Measurements from ENCODE around the gene NAGA.
"Not testable (repeated sequence)": the region's sequence is repeated elsewhere in the genome, so short reads cannot be mapped to it uniquely, and the experiment has no call there.

NAGA gene

DNA sequence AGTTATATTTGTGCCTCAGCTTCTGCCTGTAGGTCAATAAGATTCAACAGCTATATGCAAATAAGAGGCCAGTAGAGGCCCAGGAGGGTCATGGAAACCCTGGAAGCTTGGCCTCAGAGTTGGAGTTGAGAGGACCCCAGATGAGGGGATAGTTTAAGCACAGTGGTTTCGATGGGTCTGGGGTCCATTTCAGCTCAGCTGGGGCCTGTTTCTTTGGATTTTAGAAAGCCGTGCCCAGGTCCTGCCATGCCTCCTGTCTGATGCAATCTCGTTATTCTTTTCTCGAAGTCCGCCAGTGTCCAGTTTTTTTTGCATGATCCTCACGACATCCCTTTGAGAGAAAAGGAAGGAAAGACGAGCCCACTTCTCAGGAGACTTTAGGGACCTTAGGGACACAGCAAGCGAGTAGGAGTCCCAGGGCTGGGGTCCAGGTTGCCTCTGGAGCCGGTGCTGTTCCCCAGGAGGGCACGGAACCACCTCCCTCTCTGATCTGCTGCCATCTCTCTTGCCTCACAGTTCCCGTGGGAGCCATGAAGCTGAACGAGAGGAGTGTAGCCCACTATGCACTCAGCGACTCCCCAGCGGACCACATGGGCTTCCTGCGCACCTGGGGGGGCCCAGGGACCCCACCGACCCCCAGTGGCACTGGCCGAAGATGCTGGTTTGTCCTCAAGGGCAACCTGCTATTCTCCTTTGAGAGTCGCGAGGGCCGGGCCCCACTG, 6.3 kb upstream of the NAGA start:
- in situ Hi-C loops (cut with MboI; ENCODE audit: low sequenced_read_pairs), result no loop called here

DNA sequence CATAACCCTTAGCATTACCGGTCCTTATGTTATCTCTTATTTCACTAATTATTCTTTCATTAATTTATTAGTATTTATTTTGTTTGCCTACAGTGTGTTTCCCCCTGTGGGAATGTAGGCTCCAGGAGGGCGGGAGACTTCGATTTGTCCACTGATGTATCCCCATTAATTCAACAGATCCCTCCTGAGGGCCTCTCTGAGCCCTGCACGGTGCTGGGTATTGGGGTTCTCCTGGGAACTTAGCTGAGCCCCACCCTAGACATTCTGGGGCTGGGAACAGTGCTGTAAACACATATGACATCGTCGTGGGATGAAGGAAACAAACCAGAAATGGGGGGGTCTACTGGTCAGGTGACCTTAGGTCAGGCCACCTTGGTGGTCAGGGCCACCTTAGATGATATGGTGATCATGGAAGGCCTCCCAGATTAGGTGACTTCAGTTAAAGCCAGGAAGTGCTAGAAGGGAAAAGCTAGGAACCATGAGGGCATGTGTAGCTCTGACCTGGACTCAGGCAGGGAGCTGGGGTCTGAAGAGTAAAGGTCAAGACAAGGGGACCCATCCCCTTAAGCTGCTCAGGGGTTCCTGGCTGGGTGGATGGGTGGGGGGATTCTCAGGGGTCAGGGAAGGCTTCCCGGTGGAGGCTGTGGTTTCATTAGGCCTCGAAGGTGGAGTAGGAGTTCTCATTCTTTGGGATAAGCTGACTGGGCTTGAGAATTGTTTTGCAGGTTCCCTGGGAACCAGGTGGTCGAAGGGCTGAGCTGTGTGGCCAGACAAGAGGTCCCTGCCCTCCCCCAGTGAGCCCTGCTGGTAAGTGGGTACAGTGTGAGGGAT, 4.4 kb upstream of the NAGA start:
- in situ Hi-C loops (cut with MboI; ENCODE audit: low sequenced_read_pairs), result no loop called here

DNA sequence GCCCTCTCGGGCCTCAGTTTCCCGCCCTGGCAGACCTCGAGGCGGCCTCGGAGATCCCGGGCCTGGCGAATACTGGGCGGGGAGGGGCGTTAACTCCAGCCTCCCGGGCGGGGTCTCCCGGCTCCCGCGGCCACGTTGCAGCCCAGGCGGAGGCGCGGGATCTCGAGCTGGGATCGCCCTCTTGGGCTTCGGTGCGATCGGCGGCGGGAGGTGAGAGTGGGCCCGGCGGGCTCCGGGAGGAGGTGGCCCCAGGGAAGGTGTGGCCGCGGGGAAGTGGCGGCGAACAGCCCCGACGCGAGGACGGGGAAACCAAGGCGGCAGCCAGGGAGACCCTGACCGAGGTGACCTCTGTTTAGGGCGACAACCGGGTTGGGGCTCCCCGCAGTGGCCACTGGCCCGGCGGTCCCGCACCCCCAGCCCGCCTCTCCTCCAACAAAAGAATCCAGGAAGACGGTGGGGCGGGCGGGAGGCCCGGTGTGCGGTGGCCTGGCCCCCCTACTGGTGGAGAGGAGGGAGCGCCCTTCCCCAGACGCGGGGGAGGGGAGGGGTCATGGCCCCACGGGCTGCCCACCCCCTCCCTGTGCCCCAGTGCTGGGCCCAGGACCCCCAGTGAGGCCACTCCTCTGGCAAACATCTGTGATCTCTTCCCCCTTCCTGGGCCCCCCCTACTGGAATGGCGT, 3.7 kb upstream of the NAGA start, which contains the start of gene PHETA2:
Gene PHETA2 (plus strand): TSS at position 117 of the 680 bp plus-strand sequence. CDS start 3,046 bp downstream, outside the sequence.
- in situ Hi-C loops (cut with MboI; ENCODE audit: low sequenced_read_pairs), result no loop called here

DNA sequence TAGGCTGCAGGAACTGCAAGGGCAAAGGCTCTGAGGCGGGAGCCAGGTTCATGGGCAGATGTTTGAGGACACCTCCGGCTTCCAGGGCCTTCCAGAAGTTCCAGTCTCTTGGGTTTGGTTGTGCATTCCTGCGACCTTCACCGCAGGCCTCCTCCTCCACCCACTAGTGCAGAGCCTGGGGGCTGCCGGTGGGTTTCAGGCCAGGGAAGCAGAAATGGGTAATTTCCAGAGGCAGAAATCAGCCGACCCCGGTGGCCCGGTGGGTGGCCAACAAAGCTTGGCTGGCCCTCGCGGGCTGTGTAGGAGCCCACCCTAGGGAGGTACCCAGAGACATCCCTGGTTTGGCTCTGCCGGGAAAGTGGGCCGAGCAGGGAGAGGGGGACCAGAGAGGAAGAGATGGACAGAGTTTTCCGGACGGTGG, 3.0 kb upstream of the NAGA start:
- in situ Hi-C loops (cut with MboI; ENCODE audit: low sequenced_read_pairs), result no loop called here

DNA sequence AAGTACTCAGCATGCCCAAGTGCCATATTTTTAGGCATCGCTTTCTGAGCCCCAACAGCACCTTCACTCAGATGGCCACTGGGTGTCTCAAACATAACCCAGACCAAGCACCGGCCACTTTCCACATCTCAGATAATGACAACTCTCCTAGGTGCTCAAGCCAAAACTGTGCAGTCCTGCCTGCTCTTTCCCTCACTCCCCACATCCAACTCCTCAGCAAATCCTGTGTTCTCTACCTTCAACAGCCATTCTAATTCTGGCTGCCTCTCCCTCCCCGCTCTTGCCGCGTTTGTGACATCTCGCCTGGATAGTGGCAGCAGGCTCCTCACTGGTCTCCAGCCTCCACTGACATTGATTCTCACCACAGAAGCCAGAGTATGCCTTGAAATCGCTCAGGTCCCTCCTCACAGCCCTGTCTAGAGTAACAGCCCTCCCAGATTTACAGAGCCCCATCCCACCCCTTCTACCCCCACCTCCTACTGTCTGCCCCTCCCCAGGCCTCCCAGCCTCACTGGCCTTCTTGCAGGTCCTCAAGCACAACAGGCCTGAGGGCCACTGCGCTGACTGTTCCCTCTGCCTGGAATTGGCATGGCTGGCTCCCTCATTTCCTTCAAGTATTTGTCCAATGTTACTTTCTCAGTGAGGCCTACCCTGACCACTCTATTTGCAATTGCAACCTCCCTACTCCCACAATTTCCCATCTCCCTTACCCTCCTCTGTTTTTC, 2.2 kb upstream of the NAGA start:
- in situ Hi-C loops (cut with MboI; ENCODE audit: low sequenced_read_pairs), result no loop called here

DNA sequence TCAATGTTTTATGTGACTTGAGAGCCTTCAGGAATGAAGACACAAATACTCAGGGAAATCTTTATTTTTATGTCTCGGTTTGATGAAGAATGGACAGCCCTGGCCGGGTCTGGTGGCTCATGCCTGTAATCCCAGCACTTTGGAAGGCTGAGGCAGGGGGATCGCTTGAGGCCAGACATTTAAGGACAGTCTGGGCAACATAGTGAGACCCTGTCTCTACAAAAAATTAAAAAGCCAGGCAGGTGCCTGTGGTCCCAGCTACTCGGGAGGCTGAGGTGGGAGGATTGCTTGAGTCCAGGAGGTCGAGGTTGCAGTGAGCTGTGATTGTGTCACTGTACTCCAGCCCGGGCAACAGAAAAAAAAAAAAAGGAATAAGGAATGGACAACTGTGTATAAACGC, 896 bp upstream of the NAGA start:
- in situ Hi-C loops (cut with MboI; ENCODE audit: low sequenced_read_pairs), result not testable (repeated sequence)

DNA sequence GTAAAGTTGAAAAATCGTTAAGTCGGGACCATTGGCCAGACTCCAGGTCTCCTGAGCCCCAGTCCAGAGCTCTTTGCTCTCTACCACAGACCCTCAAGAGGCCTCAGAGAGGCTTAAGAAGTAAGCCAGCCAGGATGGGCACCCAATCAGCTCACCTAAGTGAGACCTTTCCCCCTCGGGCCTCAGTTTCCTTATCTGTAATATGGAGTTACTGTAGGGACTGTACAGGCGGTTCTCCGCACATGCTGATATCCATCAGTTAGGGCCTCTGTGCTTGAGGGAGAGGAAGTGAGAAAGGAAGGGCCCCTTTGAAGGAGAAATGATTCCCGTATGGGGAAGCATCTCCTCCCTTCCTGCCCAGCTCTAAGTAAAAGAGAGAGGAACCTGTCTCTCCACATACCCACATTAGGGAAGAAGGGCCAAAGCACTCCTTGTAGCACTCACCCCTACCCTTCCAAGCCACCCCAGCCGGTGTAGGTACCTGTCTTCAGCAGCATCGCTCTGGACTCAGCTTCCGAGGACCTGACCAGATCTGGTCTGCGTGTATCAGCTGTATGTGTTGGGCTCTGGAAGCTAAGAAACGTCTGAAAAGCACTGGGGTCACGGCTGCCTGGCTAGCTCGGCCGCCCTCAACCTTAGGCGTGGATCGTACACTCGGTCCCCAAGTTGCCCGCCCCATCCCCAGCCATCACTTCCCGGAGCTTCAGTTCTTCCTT, 653 bp downstream of the NAGA start:
- in situ Hi-C loops (cut with MboI; ENCODE audit: low sequenced_read_pairs), result no loop called here

DNA sequence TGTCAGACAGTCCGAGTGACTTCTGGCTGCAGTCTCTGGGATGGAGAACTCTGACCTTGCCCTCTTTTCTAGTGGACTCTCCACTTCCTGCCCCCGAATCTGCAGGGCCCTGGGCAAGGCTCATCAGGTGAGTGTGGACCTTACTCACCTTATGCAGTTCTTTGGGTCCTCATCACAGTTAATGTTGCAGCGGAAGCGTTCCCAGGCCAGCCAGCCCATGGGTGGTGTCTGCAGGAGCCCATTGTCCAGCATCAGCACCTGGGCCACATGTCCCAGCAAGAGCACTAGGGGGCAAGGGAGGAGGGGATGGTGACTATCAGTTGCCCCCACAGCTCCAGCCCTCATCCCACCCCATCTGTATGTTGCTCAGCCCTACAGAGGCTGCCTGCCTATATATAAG, 2.3 kb downstream of the NAGA start:
- in situ Hi-C loops (cut with MboI; ENCODE audit: low sequenced_read_pairs), result no loop called here

DNA sequence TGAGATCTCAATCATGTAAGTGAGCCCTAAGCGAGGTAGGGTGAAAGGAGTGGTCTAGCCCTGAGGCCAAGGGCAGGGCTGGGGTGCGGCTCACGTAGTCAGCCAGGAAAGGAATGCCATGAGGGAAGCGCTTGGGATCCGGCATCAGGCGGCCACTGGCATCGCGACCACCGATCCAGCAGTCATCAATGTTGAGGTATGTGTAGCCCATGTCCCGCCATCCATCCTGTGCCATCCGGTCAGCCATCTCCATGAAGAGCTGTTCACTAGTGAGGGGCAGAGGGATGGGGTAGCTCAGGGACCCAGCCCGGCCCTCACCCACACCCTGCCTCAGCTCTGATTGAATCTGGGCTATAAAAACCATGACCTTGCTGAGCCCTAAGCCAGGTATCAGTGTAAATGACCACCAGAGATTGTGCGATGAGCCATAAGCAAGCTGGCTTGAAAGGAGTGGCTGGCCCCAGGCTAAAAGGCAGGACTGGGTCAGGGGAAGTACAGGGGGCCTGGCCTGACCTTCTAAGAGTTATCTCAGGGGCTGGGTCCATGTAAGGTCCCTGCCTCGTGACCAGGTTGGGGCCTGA, 2.9 kb downstream of the NAGA start:
- in situ Hi-C loops (cut with MboI; ENCODE audit: low sequenced_read_pairs), result no loop called here

DNA sequence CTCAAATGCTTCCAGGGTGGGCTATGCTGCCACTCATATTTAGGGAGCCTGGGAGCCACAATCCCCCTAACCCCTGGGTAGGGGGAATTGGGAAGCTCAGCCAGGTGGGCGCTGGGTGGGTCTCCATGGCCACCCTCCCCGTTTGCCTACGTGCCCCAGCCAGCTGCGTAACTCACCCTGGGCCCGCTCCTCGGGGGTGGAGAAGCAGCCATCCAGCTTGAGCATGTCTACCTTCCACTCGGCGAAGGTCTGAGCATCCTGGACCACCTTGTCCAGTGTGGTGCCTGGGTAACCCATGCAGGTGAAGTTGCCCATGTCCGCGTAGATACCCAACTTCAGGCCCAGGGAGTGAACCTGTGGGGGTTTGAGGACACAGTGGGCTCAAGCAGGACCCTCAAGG, 3.7 kb downstream of the NAGA start:
- in situ Hi-C loops (cut with MboI; ENCODE audit: low sequenced_read_pairs), result no loop called here

DNA sequence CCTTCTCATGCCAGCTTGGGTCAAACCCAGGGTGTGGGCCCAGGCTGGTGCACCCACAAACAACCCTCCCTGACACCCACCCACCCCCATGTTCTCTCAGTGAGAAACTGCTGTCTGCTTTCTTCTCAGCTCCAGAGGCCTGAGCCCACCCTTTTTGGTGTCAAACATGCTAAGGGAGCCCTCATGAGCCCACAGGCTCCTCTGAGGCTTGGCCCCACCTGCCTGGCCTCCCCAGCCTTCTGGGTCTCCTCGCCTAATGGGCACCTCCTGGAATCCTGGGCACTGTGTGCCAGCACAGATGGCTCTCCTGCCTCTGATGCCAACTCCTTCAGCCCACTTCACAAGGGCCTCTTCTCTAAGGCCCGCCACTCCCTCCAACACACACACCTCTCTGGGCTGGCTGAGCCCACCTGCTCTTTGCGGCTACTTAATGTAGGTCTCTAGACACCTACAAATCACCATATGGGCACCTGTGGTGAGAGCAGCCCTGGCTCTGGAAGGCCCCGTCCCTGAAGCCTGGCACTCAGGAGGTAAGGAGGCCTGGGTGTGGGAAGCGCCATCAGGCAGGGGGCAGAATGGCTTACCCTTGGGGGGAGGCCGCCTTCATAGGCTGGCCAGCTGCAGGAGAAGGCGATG, 4.4 kb downstream of the NAGA start:
- in situ Hi-C loops (cut with MboI; ENCODE audit: low sequenced_read_pairs), result no loop called here

DNA sequence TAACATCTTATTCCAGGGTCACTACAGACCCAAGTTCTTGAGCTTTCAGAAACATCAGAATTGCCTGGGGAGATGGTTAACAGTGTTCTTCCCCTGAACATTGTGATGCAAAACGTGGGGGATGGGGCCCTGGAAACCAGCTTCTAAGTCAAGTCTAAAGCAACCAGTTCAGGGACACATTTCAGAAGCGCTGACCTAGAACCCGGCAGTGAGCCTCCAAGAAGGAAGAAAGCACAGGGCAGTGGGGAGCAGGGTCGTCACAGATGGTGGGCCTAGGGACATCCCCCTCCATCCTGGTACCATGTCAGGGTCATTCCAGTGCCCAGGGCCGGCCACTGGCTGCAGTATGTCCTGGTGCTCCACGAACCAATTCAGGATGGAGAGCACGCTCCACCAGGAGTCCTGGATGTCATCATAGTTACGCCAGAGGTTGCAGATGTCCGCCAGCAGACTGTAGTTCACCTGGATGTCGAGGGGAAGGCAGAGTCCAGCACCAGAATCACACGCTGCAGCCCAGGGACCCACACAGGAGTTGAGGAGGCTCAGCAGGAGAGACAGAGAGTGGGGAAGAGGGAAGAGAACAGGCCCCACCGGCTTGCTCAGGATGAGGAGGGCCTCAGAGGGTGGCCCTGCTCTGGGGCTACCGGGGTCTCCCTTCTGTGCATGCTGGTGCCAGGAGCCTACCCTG, 5.0 kb downstream of the NAGA start:
- in situ Hi-C loops (cut with MboI; ENCODE audit: low sequenced_read_pairs), result no loop called here

DNA sequence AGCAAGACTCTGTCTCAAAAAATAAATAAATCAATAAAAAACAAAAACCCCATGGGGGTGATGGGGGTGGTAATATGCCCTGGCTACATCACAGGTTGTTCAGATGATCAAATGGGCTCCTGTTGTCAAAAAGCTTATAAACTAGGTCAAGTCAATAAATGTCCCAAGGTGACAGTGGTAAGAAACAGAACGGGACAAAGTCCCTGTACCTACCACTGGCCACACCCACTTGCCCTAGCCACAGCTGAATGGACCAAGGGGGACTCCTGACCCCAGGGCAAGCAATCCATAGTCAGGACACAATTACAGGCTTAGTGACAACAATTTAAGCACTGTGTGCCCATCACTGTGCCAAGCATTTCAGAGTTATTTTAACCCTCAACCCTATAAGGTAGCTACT, 6.0 kb downstream of the NAGA start:
- in situ Hi-C loops (cut with MboI; ENCODE audit: low sequenced_read_pairs), result no loop called here

DNA sequence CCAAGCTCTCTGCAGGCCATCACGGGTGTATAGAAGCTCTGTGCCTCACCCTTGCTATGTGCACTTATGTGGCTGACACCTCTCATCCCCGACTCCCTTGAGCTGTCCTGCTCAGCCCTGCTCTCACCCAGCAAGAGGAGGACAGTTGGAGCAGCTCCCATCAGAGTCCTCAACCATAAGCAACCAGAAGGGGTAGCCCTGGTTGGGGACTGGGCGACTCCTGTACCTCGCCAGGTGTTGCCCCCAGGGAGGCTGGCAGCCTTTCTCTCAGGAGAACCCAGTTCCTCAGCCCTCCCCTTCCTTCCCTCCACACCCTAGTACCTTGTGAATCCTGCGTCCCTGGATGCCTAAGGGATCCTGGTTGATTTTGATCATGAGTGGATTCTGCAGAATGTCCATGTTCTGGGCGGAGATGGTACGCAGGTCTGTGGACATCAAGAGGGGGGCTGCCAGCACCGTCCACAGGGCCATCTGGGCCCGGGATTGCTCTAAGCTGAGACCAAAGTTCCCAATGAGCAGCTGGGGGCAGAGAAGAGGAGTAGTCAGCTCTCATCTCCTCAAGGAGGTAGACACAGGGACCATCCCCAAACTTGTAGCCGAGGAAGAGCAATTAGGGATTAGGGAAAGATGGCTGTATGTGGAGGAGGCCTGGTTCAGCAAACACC, 8.0 kb downstream of the NAGA start:
- in situ Hi-C loops (cut with MboI; ENCODE audit: low sequenced_read_pairs), result no loop called here

DNA sequence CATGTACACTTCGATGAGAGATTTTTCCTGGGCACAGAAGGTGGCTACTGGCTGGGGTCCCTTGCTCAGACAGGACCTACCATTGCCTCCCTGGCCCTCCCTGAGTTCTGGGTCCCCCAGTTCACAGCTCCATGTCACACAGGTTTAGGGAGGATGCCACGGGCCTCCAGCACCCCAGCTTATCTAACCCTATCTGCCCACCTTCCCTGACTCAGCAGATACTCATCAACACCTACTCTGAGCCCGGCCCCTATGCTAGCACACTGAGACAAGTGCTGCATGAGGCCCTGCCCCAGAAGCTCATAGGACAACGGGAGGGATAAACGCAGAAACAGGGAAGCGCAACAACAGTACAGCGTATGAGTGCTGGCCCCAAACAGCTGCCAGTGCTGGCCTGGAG, 9.6 kb downstream of the NAGA start:
- in situ Hi-C loops (cut with MboI; ENCODE audit: low sequenced_read_pairs), result no loop called here

DNA sequence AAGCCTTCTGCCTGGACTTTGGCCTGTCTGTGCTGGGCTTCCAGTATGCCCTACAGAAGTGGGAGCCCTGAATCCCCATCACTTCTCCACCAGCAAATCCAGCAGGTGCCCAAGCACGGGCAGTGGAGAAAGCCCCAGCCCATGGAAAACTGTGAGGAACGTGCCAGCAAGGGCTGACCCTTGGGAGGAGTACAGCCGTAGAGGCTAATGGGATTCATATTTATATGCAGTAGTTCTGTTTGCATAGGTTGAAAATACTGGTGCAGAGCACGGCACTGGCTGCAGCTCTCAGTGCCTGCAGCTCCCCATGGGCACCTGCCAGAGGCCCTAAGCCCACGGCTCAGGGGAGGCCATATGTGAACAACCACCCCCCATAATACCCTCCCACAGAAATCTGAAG, 10.1 kb downstream of the NAGA start:
- in situ Hi-C loops (cut with MboI; ENCODE audit: low sequenced_read_pairs), result no loop called here

DNA sequence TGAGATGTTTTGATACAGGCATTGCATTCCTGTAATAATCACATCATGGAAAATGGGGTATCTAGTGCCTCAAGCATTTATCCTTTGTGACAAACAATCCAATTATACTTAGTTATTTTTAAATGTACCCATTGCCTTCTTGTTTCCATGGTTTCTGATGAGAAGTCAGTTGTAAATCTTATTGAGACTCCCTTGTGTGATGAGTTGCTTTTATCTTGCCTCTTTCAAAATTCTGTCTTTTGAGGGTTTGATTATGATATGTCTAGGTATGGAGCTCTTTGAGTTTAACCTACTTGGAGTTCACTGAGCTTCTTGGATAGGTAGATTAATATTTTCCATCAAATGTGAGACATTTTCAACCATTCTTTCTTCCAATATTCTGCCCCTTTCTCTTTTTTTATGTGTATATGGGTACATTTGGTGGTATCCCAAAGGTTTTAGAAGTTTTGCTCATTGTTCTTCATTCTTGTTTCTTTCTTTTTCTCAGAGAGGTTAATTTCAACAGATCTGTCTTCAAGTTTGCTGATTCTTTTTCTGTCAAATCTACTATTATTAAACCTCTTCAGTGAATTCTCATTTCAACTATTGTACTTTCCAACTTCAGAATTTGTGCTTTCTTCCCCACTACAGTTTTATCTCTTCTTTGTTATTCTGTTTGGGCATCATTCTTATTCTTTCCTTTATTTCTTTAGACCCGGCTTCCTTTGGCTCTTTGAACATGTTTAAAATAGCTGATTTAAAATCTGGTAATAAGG, 13.7 kb downstream of the NAGA start:
- in situ Hi-C loops (cut with MboI; ENCODE audit: low sequenced_read_pairs), result no loop called here

DNA sequence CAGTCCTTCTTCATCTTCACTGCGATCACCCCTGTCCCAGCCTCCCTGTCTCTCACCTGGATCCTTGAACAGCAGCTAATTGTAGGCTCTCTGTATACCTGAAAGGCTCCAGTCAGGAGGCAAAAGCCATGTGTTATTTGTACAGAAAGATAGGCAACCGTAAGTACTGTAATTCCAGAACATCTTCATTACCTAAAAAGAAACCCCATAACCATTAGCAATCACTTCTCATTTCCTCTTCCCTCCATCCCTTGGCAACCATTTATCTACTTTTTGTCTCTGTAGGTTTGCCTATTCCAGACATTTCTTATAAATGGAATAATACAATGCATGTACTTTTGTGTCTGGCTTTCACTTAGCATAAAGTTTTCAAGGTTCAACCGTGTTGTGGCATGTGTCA, 17.8 kb downstream of the NAGA start:
- in situ Hi-C loops (cut with MboI; ENCODE audit: low sequenced_read_pairs), result no loop called here

All from hTERT RPE-1 (cell line).